ENCODE results near the gene NLRP13. TPM values are rescaled to one million over a fixed set of nuclear protein-coding genes. Genes with fewer than 3 reads are reported as not detected.

The NLRP13 gene, protein sequence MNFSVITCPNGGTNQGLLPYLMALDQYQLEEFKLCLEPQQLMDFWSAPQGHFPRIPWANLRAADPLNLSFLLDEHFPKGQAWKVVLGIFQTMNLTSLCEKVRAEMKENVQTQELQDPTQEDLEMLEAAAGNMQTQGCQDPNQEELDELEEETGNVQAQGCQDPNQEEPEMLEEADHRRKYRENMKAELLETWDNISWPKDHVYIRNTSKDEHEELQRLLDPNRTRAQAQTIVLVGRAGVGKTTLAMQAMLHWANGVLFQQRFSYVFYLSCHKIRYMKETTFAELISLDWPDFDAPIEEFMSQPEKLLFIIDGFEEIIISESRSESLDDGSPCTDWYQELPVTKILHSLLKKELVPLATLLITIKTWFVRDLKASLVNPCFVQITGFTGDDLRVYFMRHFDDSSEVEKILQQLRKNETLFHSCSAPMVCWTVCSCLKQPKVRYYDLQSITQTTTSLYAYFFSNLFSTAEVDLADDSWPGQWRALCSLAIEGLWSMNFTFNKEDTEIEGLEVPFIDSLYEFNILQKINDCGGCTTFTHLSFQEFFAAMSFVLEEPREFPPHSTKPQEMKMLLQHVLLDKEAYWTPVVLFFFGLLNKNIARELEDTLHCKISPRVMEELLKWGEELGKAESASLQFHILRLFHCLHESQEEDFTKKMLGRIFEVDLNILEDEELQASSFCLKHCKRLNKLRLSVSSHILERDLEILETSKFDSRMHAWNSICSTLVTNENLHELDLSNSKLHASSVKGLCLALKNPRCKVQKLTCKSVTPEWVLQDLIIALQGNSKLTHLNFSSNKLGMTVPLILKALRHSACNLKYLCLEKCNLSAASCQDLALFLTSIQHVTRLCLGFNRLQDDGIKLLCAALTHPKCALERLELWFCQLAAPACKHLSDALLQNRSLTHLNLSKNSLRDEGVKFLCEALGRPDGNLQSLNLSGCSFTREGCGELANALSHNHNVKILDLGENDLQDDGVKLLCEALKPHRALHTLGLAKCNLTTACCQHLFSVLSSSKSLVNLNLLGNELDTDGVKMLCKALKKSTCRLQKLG
- total RNA-seq: not detected
- not detected for polyA plus RNA-seq (ENCODE audit: insufficient read length in 6 of 6)
- long read RNA-seq, donor 1: 0 reads
- long read RNA-seq, donor 2: 0 reads
- long read RNA-seq, donor 3: 0 reads
- long read RNA-seq, donor 4: 0 reads
- long read RNA-seq, donor 5: 0 reads
- long read RNA-seq, donor 6: 0 reads
- long read RNA-seq, donor 7: 0 reads
- long read RNA-seq, donor 8: 0 reads
- long read RNA-seq, donor 9: 0 reads
- long read RNA-seq, donor 10: 0 reads
- long read RNA-seq, donor 11: 0 reads
- long read RNA-seq, donor 12: 0 reads

DNA sequence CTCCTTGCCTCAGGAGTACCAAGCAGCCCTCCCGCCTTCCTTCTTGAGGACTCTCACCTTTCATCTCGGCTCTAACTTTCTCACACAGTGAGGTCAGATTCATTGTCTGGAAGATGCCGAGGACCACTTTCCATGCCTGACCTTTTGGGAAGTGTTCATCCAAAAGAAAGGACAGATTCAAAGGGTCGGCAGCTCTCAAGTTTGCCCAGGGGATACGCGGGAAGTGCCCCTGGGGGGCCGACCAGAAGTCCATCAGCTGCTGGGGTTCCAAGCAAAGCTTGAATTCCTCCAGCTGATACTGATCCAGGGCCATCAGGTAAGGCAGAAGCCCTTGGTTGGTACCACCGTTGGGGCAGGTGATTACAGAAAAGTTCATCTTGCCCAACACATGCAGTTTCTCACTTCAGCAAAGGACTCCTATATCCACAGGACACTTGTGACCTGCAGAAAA lies at the start of gene NLRP13:
Gene NLRP13, minus strand, starts transcription at position 401 of the 451 bp plus-strand sequence. Its CDS starts 25 bp downstream, at position 376.
- H3K27ac ChIP-seq: no peak within 1 kb of the TSS
- DNase-seq: no peak
- TF ChIP-seq, protein P1, sequence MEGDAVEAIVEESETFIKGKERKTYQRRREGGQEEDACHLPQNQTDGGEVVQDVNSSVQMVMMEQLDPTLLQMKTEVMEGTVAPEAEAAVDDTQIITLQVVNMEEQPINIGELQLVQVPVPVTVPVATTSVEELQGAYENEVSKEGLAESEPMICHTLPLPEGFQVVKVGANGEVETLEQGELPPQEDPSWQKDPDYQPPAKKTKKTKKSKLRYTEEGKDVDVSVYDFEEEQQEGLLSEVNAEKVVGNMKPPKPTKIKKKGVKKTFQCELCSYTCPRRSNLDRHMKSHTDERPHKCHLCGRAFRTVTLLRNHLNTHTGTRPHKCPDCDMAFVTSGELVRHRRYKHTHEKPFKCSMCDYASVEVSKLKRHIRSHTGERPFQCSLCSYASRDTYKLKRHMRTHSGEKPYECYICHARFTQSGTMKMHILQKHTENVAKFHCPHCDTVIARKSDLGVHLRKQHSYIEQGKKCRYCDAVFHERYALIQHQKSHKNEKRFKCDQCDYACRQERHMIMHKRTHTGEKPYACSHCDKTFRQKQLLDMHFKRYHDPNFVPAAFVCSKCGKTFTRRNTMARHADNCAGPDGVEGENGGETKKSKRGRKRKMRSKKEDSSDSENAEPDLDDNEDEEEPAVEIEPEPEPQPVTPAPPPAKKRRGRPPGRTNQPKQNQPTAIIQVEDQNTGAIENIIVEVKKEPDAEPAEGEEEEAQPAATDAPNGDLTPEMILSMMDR (IDR thresholded peaks at IDR 0.05): no peak
- intact Hi-C loops (cut with DNase I): no loop called here
- no peaks in the 10 kb centered on the region for H3K4me1 ChIP-seq
- no peak for ATAC-seq
- H3K27me3 ChIP-seq: no peaks in the 10 kb centered on the region
- no peaks in the 10 kb centered on the region for H3K36me3 ChIP-seq
- H3K9me3 ChIP-seq: peaks cover 0 to 7% of the 10 kb centered on the region in 2 donors
- H3K4me3 ChIP-seq: no peak within 1 kb of the TSS

DNA sequence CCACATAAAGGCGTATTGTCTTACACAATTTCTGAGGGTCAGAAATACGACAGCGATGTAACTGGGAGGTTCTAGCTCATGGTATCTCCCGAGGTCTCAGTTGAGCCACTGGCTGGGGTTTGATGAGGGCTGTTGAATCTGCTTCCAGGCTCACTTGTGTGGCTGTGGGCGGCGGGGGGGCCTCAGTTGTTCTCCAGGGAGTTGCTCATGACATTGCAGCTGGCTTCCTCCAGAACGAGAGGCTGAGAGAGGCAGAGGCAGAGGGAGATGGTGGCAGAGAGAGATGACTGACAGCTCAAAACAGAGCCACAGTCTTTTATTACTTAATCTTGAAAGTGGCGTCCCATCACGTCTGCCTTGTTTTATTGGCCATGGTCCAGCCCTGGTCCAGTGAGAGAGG lies 48.3 kb upstream of the NLRP13 start:
- Histone ChIP-seq H3K36me3 (no peaks in the 10 kb centered on the region), H3K27me3 (peaks cover 0 to 7% of the 10 kb centered on the region in 2 donors), H3K27ac (no peak overlapping the region), H3K9me3 (peaks cover 0 to 24% of the 10 kb centered on the region in 2 donors), H3K4me3 (no peak overlapping the region), H3K4me1 (no peaks in the 10 kb centered on the region)
- TF ChIP-seq, protein P1 (IDR thresholded peaks at IDR 0.05): no peak
- ATAC-seq (no peak), DNase-seq (no peak)
- intact Hi-C loops (cut with DNase I): no loop called here

DNA sequence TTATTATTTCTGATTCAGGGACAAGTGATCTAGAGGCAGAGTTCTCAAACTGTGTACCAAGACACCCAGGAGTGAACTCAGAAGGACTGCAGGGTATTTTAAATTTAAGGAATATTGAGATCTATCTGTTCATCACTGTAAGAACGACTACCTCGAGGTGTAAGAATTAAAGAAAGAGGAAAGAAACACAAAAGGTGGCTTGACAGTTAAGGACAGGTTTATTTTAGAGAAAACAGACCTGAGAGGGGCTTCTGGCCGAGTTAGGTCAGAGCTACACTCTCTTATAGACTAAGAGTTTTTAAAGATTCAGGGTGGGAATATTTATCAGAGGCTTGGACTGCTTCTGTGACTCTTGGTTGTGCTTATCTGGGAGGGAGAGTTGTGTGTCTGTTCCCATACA lies 41.8 kb upstream of the NLRP13 start:
- peaks cover 0 to 21% of the 10 kb centered on the region in 2 donors for H3K27me3 ChIP-seq
- DNase-seq (no peak), ATAC-seq (no peak)
- TF ChIP-seq, protein P1 (IDR thresholded peaks at IDR 0.05): no peak
- peaks cover 0 to 25% of the 10 kb centered on the region in 2 donors for H3K9me3 ChIP-seq
- H3K27ac ChIP-seq: no peak overlapping the region
- intact Hi-C loops (cut with DNase I): no loop called here
- no peaks in the 10 kb centered on the region for H3K36me3 ChIP-seq
- H3K4me3 ChIP-seq: no peak overlapping the region
- no peaks in the 10 kb centered on the region for H3K4me1 ChIP-seq

DNA sequence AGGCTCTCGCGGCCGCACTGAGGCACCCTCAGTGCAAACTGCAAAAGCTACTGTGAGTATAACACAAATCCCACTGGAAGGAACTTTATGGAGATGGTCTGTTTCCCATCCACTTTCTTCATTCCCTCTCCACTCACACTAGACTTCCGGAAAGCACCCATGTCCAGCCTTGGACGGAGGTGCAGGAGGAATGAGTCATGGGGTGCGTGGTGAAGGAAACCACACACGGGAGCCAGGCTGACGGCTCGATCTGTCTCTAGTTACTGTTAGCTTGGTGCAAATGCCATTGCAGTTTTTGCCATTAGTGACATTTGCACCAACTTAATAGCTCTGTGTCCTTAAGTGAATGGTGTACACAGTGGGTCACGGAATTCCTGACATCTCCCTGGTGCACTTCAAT lies 30.1 kb upstream of the NLRP13 start:
- no peaks in the 10 kb centered on the region for H3K4me1 ChIP-seq
- H3K36me3 ChIP-seq: no peaks in the 10 kb centered on the region
- H3K27ac ChIP-seq: no peak overlapping the region
- TF ChIP-seq, protein P1 (IDR thresholded peaks at IDR 0.05): no peak
- no peaks in the 10 kb centered on the region for H3K27me3 ChIP-seq
- no peak overlapping the region for H3K4me3 ChIP-seq
- no peak for DNase-seq
- no peak for ATAC-seq
- no peaks in the 10 kb centered on the region for H3K9me3 ChIP-seq
- intact Hi-C loops (cut with DNase I): no loop called here
